NT2/D1 (cell line): ENCODE data around the gene TDRD6.

Experiments used
- DNase-seq: peaks from one replicate; pipeline ENCODE4 v3.0.0-alpha.2; 2011; ENCODE audit warnings: low read depth, low spot score
- H3K27me3 ChIP-seq: 2 replicates; pipeline ENCODE4 v1.6.0; 2011; ENCODE audit warnings: mild to moderate bottlenecking; ENCODE audit not compliant: insufficient read length, insufficient read depth
- H3K36me3 ChIP-seq: 2 replicates; pipeline ENCODE4 v1.6.1; 2011; ENCODE audit warnings: mild to moderate bottlenecking, low read length, mixed read lengths; ENCODE audit not compliant: insufficient read depth, insufficient read length
- H3K4me1 ChIP-seq: 2 replicates; pipeline ENCODE4 v1.5.1; 2011; ENCODE audit not compliant: insufficient read depth, insufficient read length
- H3K4me3 ChIP-seq: 2 replicates; pipeline ENCODE4 v1.5.1; 2011; ENCODE audit warnings: low read depth; ENCODE audit not compliant: insufficient read length
- H3K9ac ChIP-seq: 2 replicates; pipeline ENCODE4 v1.6.0; 2011; ENCODE audit warnings: low read depth; ENCODE audit not compliant: insufficient read length
- H3K9me3 ChIP-seq: 2 replicates; pipeline ENCODE4 v1.5.1; 2011; ENCODE audit warnings: mild to moderate bottlenecking, low read length; ENCODE audit not compliant: insufficient read depth
- SUZ12 ChIP-seq: IDR thresholded peaks from 2 replicates; pipeline ENCODE4 v1.6.1; 2011; ENCODE audit not compliant: insufficient read length, insufficient read depth; ENCODE audit errors: extremely low read depth
- YY1 ChIP-seq: IDR thresholded peaks from 2 replicates; pipeline ENCODE4 v1.6.1; 2011; ENCODE audit not compliant: insufficient read length, insufficient read depth
- ZNF274 ChIP-seq: IDR thresholded peaks from 2 replicates; pipeline ENCODE4 v1.6.1; 2011; ENCODE audit warnings: mild to moderate bottlenecking, low read depth, low read length

The TDRD6 gene

DNA sequence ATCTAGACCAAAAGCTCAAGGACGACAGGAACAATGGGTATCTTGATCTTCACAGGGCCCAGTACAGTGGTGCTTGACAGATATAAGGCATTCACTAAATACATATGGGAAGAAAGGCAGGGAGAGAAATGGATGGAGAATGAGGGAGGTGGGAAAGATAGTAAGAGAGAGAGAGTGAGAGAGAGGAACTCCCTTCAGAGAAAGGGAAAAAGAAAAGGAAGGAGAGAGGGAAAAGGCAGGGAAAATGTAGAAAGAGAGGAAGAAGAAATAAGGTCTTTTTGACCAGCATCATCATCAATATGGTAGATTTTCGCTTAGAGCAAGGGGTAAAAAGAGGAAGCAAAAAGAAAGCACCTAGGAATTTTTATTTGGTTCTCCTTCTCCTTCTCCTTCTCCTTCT, 58.3 kb downstream of the TDRD6 start:
- TF ChIP-seq ZNF274 (no peak), SUZ12 (no peak), YY1 (no peak)

DNA sequence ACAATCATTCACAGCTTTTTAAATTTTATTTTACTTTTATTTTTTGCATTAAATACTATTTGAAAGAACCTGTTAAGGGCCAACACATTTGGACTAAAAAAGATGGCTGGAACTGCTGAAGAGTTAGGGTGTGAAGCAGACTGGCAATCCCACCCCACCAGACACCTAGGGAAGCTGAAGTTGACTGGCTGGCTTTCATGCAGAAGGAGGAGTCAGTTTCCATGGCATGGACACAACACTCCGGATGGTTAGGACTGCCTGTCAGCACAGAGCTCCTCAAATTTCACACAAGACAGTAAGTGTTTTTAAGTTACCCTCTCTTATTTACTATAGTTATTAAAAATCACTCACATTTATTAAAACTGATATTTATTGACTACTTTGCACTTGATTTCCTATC, 59.0 kb downstream of the TDRD6 start, which contains the start of gene ANKRD66:
Gene ANKRD66, plus strand, starts transcription at position 238 of the 400 bp plus-strand sequence. CDS start 5,016 bp downstream, outside the sequence.
- Histone ChIP-seq H3K36me3 (no peaks in the 10 kb centered on the region), H3K27me3 (no peaks in the 10 kb centered on the region), H3K4me3 (no peak within 1 kb of the TSS), H3K9ac (no peak within 1 kb of the TSS), H3K9me3 (peaks cover 19% of the 10 kb centered on the region; the same call in 1 of the 2 replicates), H3K4me1 (peaks cover 5% of the 10 kb centered on the region)
- TF ChIP-seq SUZ12 (no peak), YY1 (no peak), ZNF274 (no peak)
- DNase-seq = no peak

More for the DNA sequence above, 58.3 kb downstream of the TDRD6 start:
- H3K4me1 ChIP-seq = peaks cover 5% of the 10 kb centered on the region
- H3K4me3 ChIP-seq = no peak overlapping the region
- no peak overlapping the region for H3K9ac ChIP-seq
- no peak for DNase-seq
- H3K9me3 ChIP-seq = peaks cover 19% of the 10 kb centered on the region; the same call in 1 of the 2 replicates
- H3K36me3 ChIP-seq = no peaks in the 10 kb centered on the region
- H3K27me3 ChIP-seq = no peaks in the 10 kb centered on the region

DNA sequence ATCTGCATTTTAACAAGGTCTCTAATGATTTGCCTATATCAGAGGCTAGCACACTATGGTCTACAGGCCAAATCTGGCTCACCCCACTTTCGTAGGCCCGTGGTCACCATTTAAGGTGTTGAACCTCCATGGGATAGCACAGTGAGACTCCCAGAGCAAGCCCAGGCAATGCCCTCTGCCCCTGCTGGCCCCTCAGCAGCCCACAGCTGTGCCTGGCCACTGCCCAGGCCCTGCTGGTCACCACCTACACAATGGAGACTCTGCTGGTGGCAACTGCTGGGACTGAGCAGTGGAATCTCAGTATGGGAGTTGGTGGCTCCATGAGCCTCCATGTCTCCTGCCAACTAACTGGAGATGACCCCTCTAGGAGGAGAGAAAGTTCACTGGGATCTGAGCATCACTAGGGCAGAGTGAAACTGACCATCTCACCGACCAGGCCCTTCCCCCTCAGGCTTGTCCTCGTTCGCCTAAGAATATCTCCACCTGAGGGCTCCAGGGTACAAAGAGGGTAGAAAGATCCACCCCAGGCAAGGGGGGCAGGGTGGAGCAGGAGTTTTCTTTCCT, 61.3 kb downstream of the TDRD6 start:
- Histone ChIP-seq H3K36me3 (no peaks in the 10 kb centered on the region), H3K9ac (no peak overlapping the region), H3K27me3 (no peaks in the 10 kb centered on the region), H3K9me3 (peaks cover 19% of the 10 kb centered on the region; the same call in 1 of the 2 replicates), H3K4me1 (peaks cover 5% of the 10 kb centered on the region), H3K4me3 (no peak overlapping the region)
- DNase-seq = no peak
- no peak for TF ChIP-seq SUZ12
- TF ChIP-seq ZNF274 = no peak
- TF ChIP-seq YY1 = no peak

DNA sequence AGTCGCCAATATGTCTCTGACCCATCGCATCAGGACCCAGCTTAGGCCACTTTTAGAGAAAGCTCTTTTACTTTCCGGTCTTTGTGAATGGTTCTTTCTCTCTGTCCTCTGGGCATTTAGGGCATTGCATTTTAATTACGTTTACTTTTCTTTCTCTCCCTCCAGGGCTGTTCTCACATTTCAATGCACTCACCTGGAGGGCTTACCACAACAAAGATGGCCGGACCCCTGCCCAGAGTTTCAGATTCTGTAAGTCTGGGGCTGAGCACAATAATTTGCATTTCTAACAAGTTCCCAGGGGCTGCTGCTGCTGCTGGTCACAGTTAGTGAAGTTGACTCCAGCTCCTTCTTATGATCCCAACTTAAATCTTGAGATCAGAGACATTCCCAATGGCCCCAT, 62.0 kb downstream of the TDRD6 start:
- Histone ChIP-seq H3K9me3 (peaks cover 19% of the 10 kb centered on the region; the same call in 1 of the 2 replicates), H3K27me3 (no peaks in the 10 kb centered on the region), H3K4me3 (no peak overlapping the region), H3K9ac (no peak overlapping the region), H3K4me1 (peaks cover 5% of the 10 kb centered on the region), H3K36me3 (no peaks in the 10 kb centered on the region)
- DNase-seq = peak; percentile 36
- TF ChIP-seq ZNF274 = no peak
- no peak for TF ChIP-seq SUZ12
- TF ChIP-seq YY1 = peak; percentile 39

- H3K36me3 ChIP-seq = no peaks in the 10 kb centered on the region
- H3K27me3 ChIP-seq = no peaks in the 10 kb centered on the region
- TF ChIP-seq SUZ12 = no peak
- no peak for TF ChIP-seq ZNF274
- TF ChIP-seq YY1 = no peak
- no peak overlapping the region for H3K4me3 ChIP-seq
- peaks cover 5% of the 10 kb centered on the region for H3K4me1 ChIP-seq
- no peak overlapping the region for H3K9ac ChIP-seq
- H3K9me3 ChIP-seq = peaks cover 19% of the 10 kb centered on the region; the same call in 1 of the 2 replicates
- DNase-seq = no peak
These were observed 64.0 kb downstream of the TDRD6 start for GRCh38 chr6:46751658-46752057.
